Fibroblast of lung (primary cell): ENCODE measurements around the gene CALD1. TPM values are rescaled to one million over a fixed set of nuclear protein-coding genes. Genes with fewer than 3 reads are reported as not detected.

Experiments used
- DNase-seq, 2 donors: peaks; one replicate each; pipeline versions ENCODE4 v3.0.0 to v3.0.0-alpha.2; 2010; ENCODE audit warnings: low read depth in 2 of 2
- H2AFZ ChIP-seq: 2 replicates; pipeline ENCODE4 v1.5.1; 2012; ENCODE audit warnings: low read length, control low read depth, inconsistent platforms
- H3K27ac ChIP-seq: 2 replicates; pipeline ENCODE4 v1.5.1; 2011; ENCODE audit warnings: low read length, control low read depth; ENCODE audit not compliant: insufficient read depth
- H3K27me3 ChIP-seq: 2 replicates; pipeline ENCODE4 v1.5.1; 2011; ENCODE audit warnings: mild to moderate bottlenecking, low read length; ENCODE audit not compliant: control insufficient read depth, insufficient read depth
- H3K36me3 ChIP-seq: 2 replicates; pipeline ENCODE4 v1.5.1; 2011; ENCODE audit warnings: low read length; ENCODE audit not compliant: control insufficient read depth, insufficient read depth
- H3K4me1 ChIP-seq: 2 replicates; pipeline ENCODE4 v1.5.1; 2011; ENCODE audit warnings: low read length; ENCODE audit not compliant: control insufficient read depth, insufficient read depth; ENCODE audit errors: extremely low read depth
- H3K4me2 ChIP-seq: 2 replicates; pipeline ENCODE4 v1.5.1; 2011; ENCODE audit warnings: low read length, control low read depth; ENCODE audit not compliant: insufficient read depth; ENCODE audit errors: extremely low read depth
- H3K4me3 ChIP-seq, 4 experiments: fragments of 200-600 bp in 1 of 4; sonication (generic) in 1 of 4; replicated peaks in 1 of 4; 2 replicates each; pipeline ENCODE4 v1.5.1; 2011 to 2016; ENCODE audit warnings: low read length in 4 of 4, low read depth in 3 of 4, mild to moderate bottlenecking in 3 of 4, control low read depth in 2 of 4, inconsistent platforms in 1 of 4, mixed read lengths in 1 of 4; ENCODE audit not compliant: insufficient read depth in 1 of 4; ENCODE audit errors: control extremely low read depth in 1 of 4
- H3K79me2 ChIP-seq: 2 replicates; pipeline ENCODE4 v1.5.1; 2012; ENCODE audit warnings: mild to moderate bottlenecking, low read length, inconsistent platforms; ENCODE audit not compliant: control insufficient read depth, insufficient read depth
- H3K9ac ChIP-seq: 2 replicates; pipeline ENCODE4 v1.5.1; 2011; ENCODE audit warnings: mild to moderate bottlenecking, low read length, control low read depth; ENCODE audit not compliant: insufficient read depth
- H3K9me3 ChIP-seq: 2 replicates; pipeline ENCODE4 v1.5.1; 2012; ENCODE audit warnings: low read depth, low read length; ENCODE audit not compliant: control insufficient read depth, insufficient read depth
- H4K20me1 ChIP-seq: 2 replicates; pipeline ENCODE4 v1.5.1; 2011; ENCODE audit warnings: low read length; ENCODE audit not compliant: control insufficient read depth, insufficient read depth; ENCODE audit errors: extremely low read depth
- CTCF ChIP-seq, 2 donors: IDR thresholded peaks in 1 of 2; conservative IDR thresholded peaks in 1 of 2; 1 replicate in 1 of 2; 2 replicates in 1 of 2; pipeline ENCODE4 v1.5.1; 2011 to 2012; ENCODE audit warnings: low read length in 2 of 2, control low read depth in 1 of 2, inconsistent platforms in 1 of 2, low read depth in 1 of 2, mild to moderate bottlenecking in 1 of 2
- EZH2 ChIP-seq: IDR thresholded peaks from 2 replicates; pipeline ENCODE4 v1.5.1; 2012; ENCODE audit warnings: low read length, control low read depth, mild to moderate bottlenecking; ENCODE audit errors: missing control alignments
- polyA plus RNA-seq, 2 donors: library from polyadenylated mRNA; depleted of rRNA in 1 of 2; stranded (reverse) in 1 of 2; unstranded in 1 of 2; fragments of >200 nt; gene quantifications; 2 replicates each; pipeline ENCODE4 v1.2.1, GENCODE V29; 2011 to 2012; ENCODE audit warnings: missing spikeins in 1 of 2
- total RNA-seq: library from RNA; depleted of rRNA; stranded (reverse); fragments of >200 nt; gene quantifications from 2 replicates; pipeline ENCODE4 v1.2.1, GENCODE V29; 2014

Gene CALD1
- total and polyA plus RNA-seq, 2 donors (not counting 1 experiment from before 2014, with no cell fraction given), result 343 to 1,187 TPM

- no peak overlapping the region for H2AFZ ChIP-seq
- H3K27ac ChIP-seq, result peak overlapping the region; percentile 76
- DNase-seq, result peak; percentile 87 to 93
- no peaks in the 10 kb centered on the region for H4K20me1 ChIP-seq
- peak overlapping the region; percentile 77 for H3K4me2 ChIP-seq
- H3K36me3 ChIP-seq, result no peaks in the 10 kb centered on the region
- peak overlapping the region in 2 of 4 experiments; percentile 5 to 20 for H3K4me3 ChIP-seq
- no peaks in the 10 kb centered on the region for H3K27me3 ChIP-seq
- TF ChIP-seq EZH2 (no peak), CTCF (conservative IDR thresholded peaks at IDR 0.05 in 1 of 2, IDR thresholded peaks at IDR 0.05 in 1 of 2; ENCODE audit: low read depth in 1 of 2, low read length in 2 of 2) (no peak)
- no peaks in the 10 kb centered on the region for H3K9me3 ChIP-seq
- no peak overlapping the region for H3K9ac ChIP-seq
- peaks cover 25% of the 10 kb centered on the region for H3K4me1 ChIP-seq
- peaks cover 32% of the 10 kb centered on the region for H3K79me2 ChIP-seq
Measured at GRCh38 chr7:134885967-134886352, 106.5 kb downstream of the CALD1 start.

- no peaks in the 10 kb centered on the region for H3K27me3 ChIP-seq
- H3K4me3 ChIP-seq, result peak overlapping the region in 2 of 4 experiments; percentile 5 to 20
- no peak overlapping the region for H3K9ac ChIP-seq
- no peaks in the 10 kb centered on the region for H3K36me3 ChIP-seq
- H3K9me3 ChIP-seq, result no peaks in the 10 kb centered on the region
- no peak overlapping the region for H2AFZ ChIP-seq
- DNase-seq, result peak; percentile 61 to 90
- H3K79me2 ChIP-seq, result peaks cover 31% of the 10 kb centered on the region
- H3K27ac ChIP-seq, result peak overlapping the region; percentile 76
- TF ChIP-seq CTCF (conservative IDR thresholded peaks at IDR 0.05 in 1 of 2, IDR thresholded peaks at IDR 0.05 in 1 of 2; ENCODE audit: low read depth in 1 of 2, low read length in 2 of 2) (no peak), EZH2 (no peak)
- H3K4me2 ChIP-seq, result peak overlapping the region; percentile 77
- H3K4me1 ChIP-seq, result peaks cover 25% of the 10 kb centered on the region
- H4K20me1 ChIP-seq, result no peaks in the 10 kb centered on the region
Measured at GRCh38 chr7:134886353-134887057, 107.1 kb downstream of the CALD1 start.

GRCh38 chr7:134887523-134887922, 108.1 kb downstream of the CALD1 start:
- TF ChIP-seq CTCF (conservative IDR thresholded peaks at IDR 0.05 in 1 of 2, IDR thresholded peaks at IDR 0.05 in 1 of 2; ENCODE audit: low read depth in 1 of 2, low read length in 2 of 2), result no peak
- no peak for TF ChIP-seq EZH2
- no peak overlapping the region for H3K4me2 ChIP-seq

More at GRCh38 chr7:134887523-134887922, 108.1 kb downstream of the CALD1 start:
- no peak overlapping the region for H3K4me3 ChIP-seq
- peaks cover 40% of the 10 kb centered on the region for H3K79me2 ChIP-seq
- no peaks in the 10 kb centered on the region for H3K36me3 ChIP-seq
- no peak overlapping the region for H3K9ac ChIP-seq
- H3K9me3 ChIP-seq, result no peaks in the 10 kb centered on the region
- peak overlapping the region; percentile 76 for H3K27ac ChIP-seq
- H4K20me1 ChIP-seq, result no peaks in the 10 kb centered on the region
- no peak overlapping the region for H2AFZ ChIP-seq
- H3K4me1 ChIP-seq, result peaks cover 25% of the 10 kb centered on the region
- no peaks in the 10 kb centered on the region for H3K27me3 ChIP-seq
- no peak for DNase-seq
